Stomach smooth muscle (tissue), 2 donors: ENCODE results near the gene TMEM87B.
"Not testable (repeated sequence)": the region's sequence is repeated elsewhere in the genome, so short reads cannot be mapped to it uniquely, and the experiment has no call there.

Source experiments
- H3K27ac ChIP-seq: one replicate; pipeline ENCODE4 v1.7.0; 2013; ENCODE audit warnings: mild to moderate bottlenecking, low read length, inconsistent platforms
- H3K27me3 ChIP-seq, 2 donors: one replicate each; pipeline ENCODE4 v1.7.0; 2013; ENCODE audit warnings: low read length in 2 of 2; ENCODE audit not compliant: insufficient read depth in 2 of 2, control insufficient read depth in 1 of 2
- H3K36me3 ChIP-seq, 2 donors: one replicate each; pipeline ENCODE4 v1.7.0; 2013; ENCODE audit warnings: low read length in 2 of 2; ENCODE audit not compliant: control insufficient read depth in 2 of 2, insufficient read depth in 2 of 2
- H3K4me1 ChIP-seq: one replicate; pipeline ENCODE4 v1.7.0; 2013; ENCODE audit warnings: low read length; ENCODE audit not compliant: control insufficient read depth, insufficient read depth
- H3K4me3 ChIP-seq, 2 donors: one replicate each; pipeline ENCODE4 v1.7.0; 2013; ENCODE audit warnings: low read length in 2 of 2
- H3K9ac ChIP-seq, 2 donors: one replicate each; pipeline ENCODE4 v1.7.0; 2013; ENCODE audit warnings: low read length in 2 of 2, mild to moderate bottlenecking in 1 of 2
- H3K9me3 ChIP-seq, 2 donors: one replicate each; pipeline ENCODE4 v1.7.0; 2013; ENCODE audit warnings: low read length in 2 of 2; ENCODE audit not compliant: control insufficient read depth in 2 of 2
- donor health status: healthy.
- donor health status: Pancreatic carcinoma.

TMEM87B gene

DNA sequence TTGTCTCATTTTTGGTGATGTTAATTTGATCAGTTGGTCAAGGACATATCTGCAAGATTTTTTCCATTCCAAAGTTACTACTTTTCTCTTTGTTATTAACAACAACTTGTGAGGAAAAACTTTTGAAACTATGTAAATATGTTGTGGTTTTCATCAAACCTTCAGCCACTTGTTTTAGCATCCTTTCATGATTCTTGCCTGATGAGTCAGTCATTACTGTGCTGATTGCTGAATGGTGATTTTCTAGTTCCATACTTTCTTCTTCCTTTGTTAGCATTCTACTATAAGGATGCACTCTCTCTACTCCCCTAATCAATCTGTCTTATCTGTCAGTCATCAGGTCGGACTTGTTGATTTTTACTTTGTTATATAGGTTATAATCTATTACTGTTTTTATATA, 10.9 kb downstream of the TMEM87B start:
- no peaks in the 10 kb centered on the region for H3K9me3 ChIP-seq
- no peak overlapping the region for H3K9ac ChIP-seq
- no peaks in the 10 kb centered on the region for H3K4me1 ChIP-seq
- H3K27ac ChIP-seq: no peak overlapping the region
- H3K4me3 ChIP-seq: no peak overlapping the region
- H3K27me3 ChIP-seq: no peaks in the 10 kb centered on the region
- peaks cover 17 to 22% of the 10 kb centered on the region in 2 donors for H3K36me3 ChIP-seq

DNA sequence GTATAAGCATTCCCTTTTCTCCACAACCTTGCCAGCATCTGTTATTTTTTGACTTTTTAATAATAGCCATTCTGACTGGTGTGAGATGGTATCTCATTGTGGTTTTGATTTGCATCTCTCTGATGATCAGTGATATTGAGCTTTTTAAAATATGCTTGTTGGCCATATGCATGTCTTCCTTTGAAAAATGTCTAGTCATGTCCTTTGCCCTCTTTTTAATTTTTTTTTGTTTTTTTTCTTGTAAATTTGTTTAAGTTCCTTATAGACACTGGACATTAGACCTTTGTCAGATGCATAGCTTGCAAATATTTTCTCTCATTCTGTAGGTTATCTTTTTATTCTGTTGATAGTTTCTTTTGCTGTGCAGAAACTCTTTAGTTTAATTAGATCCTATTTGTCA, 14.7 kb downstream of the TMEM87B start:
- not testable (repeated sequence) for H3K4me1 ChIP-seq, H3K9ac ChIP-seq, H3K4me3 ChIP-seq, H3K27me3 ChIP-seq, H3K27ac ChIP-seq, H3K9me3 ChIP-seq
- peaks cover 7 to 13% of the 10 kb centered on the region in 2 donors for H3K36me3 ChIP-seq

DNA sequence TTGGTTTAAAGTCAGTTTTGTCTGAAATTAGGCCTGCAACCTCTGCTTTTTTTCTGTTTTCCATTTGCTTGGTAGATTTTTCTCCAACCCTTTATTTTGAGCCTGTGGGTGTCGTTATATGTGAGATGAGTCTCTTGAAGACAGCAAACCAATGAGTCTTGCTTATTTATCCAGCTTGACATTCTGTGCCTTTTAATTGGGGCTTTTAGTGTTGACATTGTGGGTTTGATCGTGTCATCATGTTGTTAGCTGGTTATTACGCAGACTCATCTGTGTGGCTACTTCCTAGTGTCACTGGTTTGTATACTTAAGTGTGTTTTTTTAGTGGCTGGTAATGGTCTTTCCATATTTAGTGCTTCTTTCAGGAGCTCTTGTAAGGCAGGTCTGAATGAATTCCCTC, 18.8 kb downstream of the TMEM87B start:
- Histone ChIP-seq H3K36me3 (peaks cover 6 to 13% of the 10 kb centered on the region in 2 donors), H3K9ac (no peak overlapping the region)

DNA sequence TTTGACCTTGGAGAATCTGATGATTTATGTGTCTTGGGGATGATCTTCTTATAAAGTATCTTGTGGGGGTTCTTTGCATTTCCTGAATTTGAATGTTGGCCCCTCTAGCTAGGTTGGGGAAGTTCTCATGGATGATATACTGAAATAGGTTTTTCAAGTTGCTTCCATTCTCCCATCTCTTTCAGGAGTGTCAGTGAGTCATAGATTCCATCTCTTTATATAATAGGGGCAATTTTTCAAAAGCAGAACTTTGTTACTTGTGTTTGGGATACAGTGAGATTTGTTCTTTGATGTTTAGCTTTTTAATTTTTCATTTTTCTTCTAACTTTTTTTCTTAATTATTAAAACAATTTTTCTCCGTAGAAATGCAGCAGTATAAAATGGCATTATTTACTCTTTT, 19.4 kb downstream of the TMEM87B start:
- Histone ChIP-seq H3K4me1 (no peaks in the 10 kb centered on the region), H3K36me3 (peaks cover 7 to 9% of the 10 kb centered on the region in 2 donors), H3K9ac (no peak overlapping the region), H3K27ac (no peak overlapping the region), H3K4me3 (no peak overlapping the region), H3K9me3 (no peaks in the 10 kb centered on the region), H3K27me3 (no peaks in the 10 kb centered on the region)

More for the DNA sequence above, 18.8 kb downstream of the TMEM87B start:
- H3K27me3 ChIP-seq: no peaks in the 10 kb centered on the region
- no peaks in the 10 kb centered on the region for H3K9me3 ChIP-seq
- H3K4me1 ChIP-seq: no peaks in the 10 kb centered on the region
- no peak overlapping the region for H3K27ac ChIP-seq
- H3K4me3 ChIP-seq: no peak overlapping the region

DNA sequence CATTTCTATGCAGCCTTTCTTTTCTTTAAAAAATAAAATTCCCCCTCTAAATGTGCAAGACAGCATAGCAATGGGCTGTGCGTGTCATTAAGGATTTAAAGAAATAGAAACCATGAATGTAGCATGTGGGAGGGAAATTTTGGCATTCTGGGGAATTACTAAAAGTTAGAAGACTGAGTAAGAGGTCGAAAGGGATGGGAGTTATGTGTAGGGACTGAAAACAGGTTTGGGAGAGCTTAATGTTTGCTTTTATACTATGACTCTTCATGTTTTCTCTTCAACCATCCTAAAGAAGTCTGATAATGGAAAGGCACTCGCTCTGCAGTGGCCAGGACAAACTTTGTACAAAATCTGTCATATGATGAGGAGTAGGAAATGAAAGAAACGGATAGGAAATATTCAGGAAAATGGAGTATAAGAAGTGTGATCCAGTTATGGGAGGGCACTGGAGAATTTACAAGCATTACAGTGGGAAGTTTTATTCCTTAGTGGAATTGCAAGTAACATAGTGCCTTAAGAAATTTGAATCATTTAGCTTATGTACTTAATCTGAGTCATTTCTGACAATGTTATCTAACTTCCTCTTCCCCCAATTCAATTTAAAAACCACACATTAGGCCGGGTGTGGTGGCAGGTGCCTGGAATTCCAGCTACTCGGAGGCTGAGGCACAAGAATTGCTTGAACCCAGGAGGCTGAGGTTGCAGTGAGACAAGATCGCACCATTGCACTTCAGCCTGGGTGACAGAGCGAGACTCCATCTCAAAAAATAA, 20.6 kb downstream of the TMEM87B start:
- H3K4me3 ChIP-seq: no peak overlapping the region
- no peaks in the 10 kb centered on the region for H3K9me3 ChIP-seq
- no peaks in the 10 kb centered on the region for H3K4me1 ChIP-seq
- peaks cover 6 to 9% of the 10 kb centered on the region in 2 donors for H3K36me3 ChIP-seq
- no peaks in the 10 kb centered on the region for H3K27me3 ChIP-seq
- H3K9ac ChIP-seq: no peak overlapping the region
- no peak overlapping the region for H3K27ac ChIP-seq

DNA sequence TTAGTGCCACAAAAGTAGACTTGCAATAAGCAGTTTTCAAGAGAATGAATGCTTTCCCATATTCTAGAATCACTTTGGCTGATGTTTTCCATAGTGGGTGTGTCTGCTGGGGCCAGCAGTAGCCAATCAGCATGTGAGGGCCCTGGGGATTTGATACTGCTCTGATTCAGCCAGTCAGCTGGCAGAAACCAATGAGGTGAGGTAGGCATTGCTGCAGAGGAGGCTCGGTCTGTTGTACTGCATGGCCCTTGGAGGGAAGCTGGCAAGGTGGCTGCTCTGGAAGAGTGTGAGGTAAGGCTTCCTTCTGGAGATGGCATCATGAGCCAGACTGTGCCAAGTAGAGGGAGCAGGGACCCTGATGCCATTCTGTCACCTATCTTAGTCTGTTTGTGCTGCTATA, 22.7 kb downstream of the TMEM87B start:
- Histone ChIP-seq H3K36me3 (peaks cover 18 to 22% of the 10 kb centered on the region in 2 donors), H3K27me3 (no peaks in the 10 kb centered on the region), H3K9me3 (no peaks in the 10 kb centered on the region), H3K9ac (no peak overlapping the region), H3K27ac (no peak overlapping the region), H3K4me1 (no peaks in the 10 kb centered on the region), H3K4me3 (no peak overlapping the region)

DNA sequence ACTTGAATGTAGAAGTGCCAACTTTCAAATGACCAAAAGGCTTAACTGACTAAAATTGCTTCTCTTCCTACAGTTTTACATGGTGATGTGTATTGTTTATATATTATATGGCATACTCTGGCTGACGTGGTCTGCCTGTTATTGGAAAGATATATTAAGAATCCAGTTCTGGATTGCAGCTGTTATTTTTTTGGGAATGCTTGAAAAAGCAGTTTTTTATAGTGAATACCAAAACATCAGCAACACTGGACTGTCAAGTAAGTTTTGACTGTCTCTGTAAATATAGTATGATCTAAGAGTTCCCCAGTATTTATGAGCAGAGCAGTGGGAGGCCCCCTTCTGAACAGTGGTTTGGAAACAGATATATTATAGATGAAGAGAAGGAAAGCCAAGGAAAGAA, 26.2 kb downstream of the TMEM87B start:
- H3K27me3 ChIP-seq: no peaks in the 10 kb centered on the region
- H3K9me3 ChIP-seq: no peaks in the 10 kb centered on the region
- H3K4me1 ChIP-seq: no peaks in the 10 kb centered on the region
- no peak overlapping the region for H3K9ac ChIP-seq
- peaks cover 28 to 37% of the 10 kb centered on the region in 2 donors for H3K36me3 ChIP-seq
- no peak overlapping the region for H3K27ac ChIP-seq
- no peak overlapping the region for H3K4me3 ChIP-seq

DNA sequence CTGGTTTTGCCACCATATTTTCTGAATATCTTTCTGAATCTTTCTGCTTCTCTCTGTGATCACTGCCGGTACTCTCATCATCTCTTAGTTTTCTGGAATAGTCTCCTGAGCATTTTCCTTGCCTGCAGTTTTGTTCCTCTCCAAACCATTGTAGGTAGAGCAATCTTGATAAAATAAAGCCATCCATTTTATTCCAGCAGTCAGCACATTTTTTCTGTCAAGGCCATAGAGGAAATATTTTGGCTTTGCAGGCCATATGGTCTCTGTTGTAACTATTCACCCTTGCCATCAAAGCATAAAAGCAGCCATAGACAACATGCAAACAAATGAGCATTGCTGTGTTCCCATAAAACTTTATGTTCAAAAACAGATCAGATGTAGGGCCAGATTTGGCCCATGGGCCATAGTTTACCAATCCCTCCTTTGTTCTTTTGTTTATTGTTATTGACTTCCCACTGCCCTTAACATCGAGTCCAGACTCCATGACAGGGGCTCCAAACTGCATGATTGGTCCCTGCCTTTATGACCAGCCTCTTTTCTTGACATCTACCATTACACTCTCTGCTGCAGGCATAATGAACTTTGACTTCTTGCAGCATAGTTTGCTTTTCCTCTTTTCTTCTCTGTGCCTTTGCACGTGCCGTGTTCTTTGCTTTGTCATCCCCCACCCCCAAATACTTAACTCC, 29.8 kb downstream of the TMEM87B start:
- H3K27me3 ChIP-seq: no peaks in the 10 kb centered on the region
- H3K4me3 ChIP-seq: no peak overlapping the region
- H3K9ac ChIP-seq: no peak overlapping the region
- no peaks in the 10 kb centered on the region for H3K9me3 ChIP-seq
- H3K36me3 ChIP-seq: peaks cover 44 to 55% of the 10 kb centered on the region in 2 donors
- H3K4me1 ChIP-seq: no peaks in the 10 kb centered on the region
- H3K27ac ChIP-seq: no peak overlapping the region

DNA sequence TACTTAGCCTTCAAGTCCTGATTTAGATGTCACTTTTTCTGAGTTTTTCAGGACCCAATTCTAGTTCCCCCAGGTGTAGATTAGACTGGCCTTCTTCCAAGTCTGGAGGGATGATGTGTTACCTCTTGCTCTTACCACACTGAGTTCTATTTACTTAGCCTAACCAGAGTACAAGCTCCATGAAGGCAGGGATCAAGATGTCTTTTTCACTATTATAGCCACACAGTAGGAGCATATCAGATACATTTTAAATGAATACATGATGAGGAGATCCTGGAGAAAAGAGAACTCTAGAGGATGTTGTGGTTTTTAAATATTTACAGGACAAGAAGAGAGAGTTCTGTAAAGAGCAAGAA, 30.3 kb downstream of the TMEM87B start:
- Histone ChIP-seq H3K9me3 (no peaks in the 10 kb centered on the region), H3K4me3 (no peak overlapping the region), H3K36me3 (peaks cover 48 to 58% of the 10 kb centered on the region in 2 donors), H3K4me1 (no peaks in the 10 kb centered on the region), H3K27ac (no peak overlapping the region), H3K27me3 (no peaks in the 10 kb centered on the region), H3K9ac (no peak overlapping the region)

DNA sequence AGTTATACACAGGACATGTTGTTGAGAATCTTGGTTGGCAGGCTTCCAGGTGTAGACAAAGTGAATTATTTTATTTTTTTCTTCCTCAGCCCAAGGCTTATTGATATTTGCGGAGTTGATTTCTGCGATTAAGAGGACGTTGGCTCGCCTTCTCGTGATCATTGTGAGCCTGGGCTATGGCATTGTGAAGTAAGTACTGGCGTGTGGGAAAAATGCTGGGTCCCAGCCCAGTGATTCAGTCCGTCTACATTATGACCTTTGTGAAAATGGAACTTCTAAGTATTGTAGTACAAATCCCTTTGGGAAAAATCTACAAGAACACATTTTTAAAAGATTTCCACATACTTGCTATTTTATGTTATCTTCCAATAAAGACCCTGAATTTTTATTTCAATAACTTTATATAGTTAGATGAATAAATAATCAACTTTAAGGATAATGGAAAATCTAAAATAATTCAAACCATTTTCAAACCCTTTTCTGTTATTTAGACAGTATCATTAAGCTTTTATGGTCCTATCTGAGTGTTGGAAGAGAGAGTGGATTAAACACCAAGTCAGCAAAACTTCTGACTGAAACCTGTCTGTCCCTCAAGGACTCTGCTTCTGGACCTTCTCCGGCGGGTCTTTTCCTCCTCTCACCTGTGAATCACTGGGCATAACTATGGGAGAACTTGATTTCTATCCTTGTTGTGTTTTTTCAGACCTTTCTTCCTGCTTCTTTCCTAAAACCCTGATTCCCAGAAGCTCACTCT, 31.0 kb downstream of the TMEM87B start:
- H3K9ac ChIP-seq: no peak overlapping the region
- H3K4me3 ChIP-seq: no peak overlapping the region
- H3K9me3 ChIP-seq: no peaks in the 10 kb centered on the region
- H3K4me1 ChIP-seq: no peaks in the 10 kb centered on the region
- H3K27me3 ChIP-seq: no peaks in the 10 kb centered on the region
- H3K27ac ChIP-seq: no peak overlapping the region
- peaks cover 48 to 58% of the 10 kb centered on the region in 2 donors for H3K36me3 ChIP-seq
